GM12874 (cell line): ENCODE data around the gene CHRNA7.

Experiments
- CTCF ChIP-seq: IDR thresholded peaks from 2 replicates; pipeline ENCODE4 v1.5.1; 2011; ENCODE audit warnings: low read depth, mild to moderate bottlenecking, control low read depth, low read length, moderate library complexity; ENCODE audit not compliant: insufficient read depth

The CHRNA7 gene

GRCh38 chr15:32067115-32067514 is 36.8 kb downstream of the CHRNA7 start:
- TF ChIP-seq CTCF: no peak

GRCh38 chr15:32089851-32090359 is 59.6 kb downstream of the CHRNA7 start:
- no peak for TF ChIP-seq CTCF

- TF ChIP-seq CTCF: no peak
Measured at GRCh38 chr15:32091505-32092380, 61.4 kb downstream of the CHRNA7 start.

GRCh38 chr15:32096213-32096612 is 65.9 kb downstream of the CHRNA7 start:
- TF ChIP-seq CTCF: no peak

- TF ChIP-seq CTCF: no peak
Measured at GRCh38 chr15:32096916-32097617, 66.8 kb downstream of the CHRNA7 start.

- TF ChIP-seq CTCF: no peak
Measured at GRCh38 chr15:32098033-32098432, 67.7 kb downstream of the CHRNA7 start.

GRCh38 chr15:32099097-32099785 is 68.9 kb downstream of the CHRNA7 start:
- no peak for TF ChIP-seq CTCF
